ENCODE data around the gene CD24. TPM values are rescaled to one million over a fixed set of nuclear protein-coding genes. Genes with fewer than 3 reads are reported as not detected.

Gene CD24
- total RNA-seq, 3 donors from 2014 or later (not counting 1 experiment from before 2014, with no cell fraction given): 0.77 to 1.4 (median 1.2) TPM

GRCh38 chr6:107019047-107019446, 44.5 kb upstream of the CD24 start:
- H3K4me3 Mint-ChIP-seq: no peak overlapping the region
- H3K9me3 Mint-ChIP-seq: no peaks in the 10 kb centered on the region
- DNase-seq (no peak), ATAC-seq (no peak)
- 97% methylated on average over 5 of the region's 5 CpGs for WGBS (ENCODE audit: insufficient coverage)
- Histone ChIP-seq H3K27me3 (ENCODE audit: control insufficient read depth, insufficient read depth, low read length) (no peaks in the 10 kb centered on the region), H3K36me3 (ENCODE audit: control insufficient read depth, insufficient read depth, low read length) (no peaks in the 10 kb centered on the region), H3K27ac (ENCODE audit: low read length) (no peak overlapping the region), H3K4me1 (ENCODE audit: control insufficient read depth, insufficient read depth, low read length) (no peaks in the 10 kb centered on the region), H3K4me3 (ENCODE audit: low read length) (no peak overlapping the region), H3K9me3 (ENCODE audit: control insufficient read depth, insufficient read depth, low read length) (no peaks in the 10 kb centered on the region)
- TF ChIP-seq CTCF (IDR thresholded peaks at IDR 0.05): no peak
- peaks cover 0 to 4% of the 10 kb centered on the region in 2 donors for H3K27me3 Mint-ChIP-seq (ENCODE audit: low read depth in 2 of 2)
- intact Hi-C loops (cut with micrococcal nuclease): no loop called here
- no peaks in the 10 kb centered on the region for H3K4me1 Mint-ChIP-seq
- H3K27ac Mint-ChIP-seq: no peak overlapping the region
- H3K36me3 Mint-ChIP-seq: no peaks in the 10 kb centered on the region

GRCh38 chr6:107009499-107009898, 35.0 kb upstream of the CD24 start:
- H3K36me3 ChIP-seq (ENCODE audit: control insufficient read depth, insufficient read depth, low read length): no peaks in the 10 kb centered on the region
- ATAC-seq (no peak), DNase-seq (no peak)
- no peak overlapping the region for H3K4me3 Mint-ChIP-seq
- intact Hi-C loops (cut with micrococcal nuclease): no loop called here
- no peak for TF ChIP-seq CTCF (IDR thresholded peaks at IDR 0.05)
- no peaks in the 10 kb centered on the region for H3K4me1 ChIP-seq (ENCODE audit: control insufficient read depth, insufficient read depth, low read length)
- no peaks in the 10 kb centered on the region for H3K9me3 ChIP-seq (ENCODE audit: control insufficient read depth, insufficient read depth, low read length)
- H3K9me3 Mint-ChIP-seq: no peaks in the 10 kb centered on the region
- H3K36me3 Mint-ChIP-seq: no peaks in the 10 kb centered on the region
- WGBS (ENCODE audit: insufficient coverage): 85% methylated on average over 2 of the region's 2 CpGs
- H3K27ac ChIP-seq (ENCODE audit: low read length): no peak overlapping the region
- no peaks in the 10 kb centered on the region for H3K4me1 Mint-ChIP-seq
- no peaks in the 10 kb centered on the region for H3K27me3 ChIP-seq (ENCODE audit: control insufficient read depth, insufficient read depth, low read length)
- H3K27me3 Mint-ChIP-seq (ENCODE audit: low read depth in 2 of 2): peaks cover 0 to 5% of the 10 kb centered on the region in 2 donors
- no peak overlapping the region for H3K4me3 ChIP-seq (ENCODE audit: low read length)
- H3K27ac Mint-ChIP-seq: no peak overlapping the region

- no peaks in the 10 kb centered on the region for H3K4me1 ChIP-seq (ENCODE audit: control insufficient read depth, insufficient read depth, low read length)
- Mint-ChIP-seq H3K27me3 (ENCODE audit: low read depth in 2 of 2) (peaks cover 0 to 7% of the 10 kb centered on the region in 2 donors), H3K27ac (peak overlapping the region in 1 of 2 donors; percentile 8), H3K36me3 (no peaks in the 10 kb centered on the region), H3K4me3 (no peak overlapping the region), H3K4me1 (peaks cover 5 to 6% of the 10 kb centered on the region in 2 donors), H3K9me3 (no peaks in the 10 kb centered on the region)
- no peak overlapping the region for H3K27ac ChIP-seq (ENCODE audit: low read length)
- ATAC-seq (peak in 2 of 3 donors; percentile 29 to 46), DNase-seq (peak in 1 of 2 donors; percentile 67)
- no peaks in the 10 kb centered on the region for H3K27me3 ChIP-seq (ENCODE audit: control insufficient read depth, insufficient read depth, low read length)
- H3K9me3 ChIP-seq (ENCODE audit: control insufficient read depth, insufficient read depth, low read length): no peaks in the 10 kb centered on the region
- intact Hi-C loops (cut with micrococcal nuclease): no loop called here
- no peaks in the 10 kb centered on the region for H3K36me3 ChIP-seq (ENCODE audit: control insufficient read depth, insufficient read depth, low read length)
- peak; percentile 70 for TF ChIP-seq CTCF (IDR thresholded peaks at IDR 0.05)
- whole genome bisulfite sequencing (ENCODE audit: insufficient coverage): 60% methylated on average over 8 of the region's 10 CpGs
- H3K4me3 ChIP-seq (ENCODE audit: low read length): no peak overlapping the region
Measured at GRCh38 chr6:106997392-106998158, 23.0 kb upstream of the CD24 start.

Data from natural killer cell (primary cell).